CD4-positive, alpha-beta T cell treated with Interleukin-10 for 1 hour (primary cell): Measurements from ENCODE around the gene TCP11X2.
"Not testable (repeated sequence)": the region's sequence is repeated elsewhere in the genome, so short reads cannot be mapped to it uniquely, and the experiment has no call there.

Experiments
- DNase-seq: peaks from one replicate; pipeline ENCODE4 v3.0.0-alpha.2; 2020

TCP11X2 gene

DNA sequence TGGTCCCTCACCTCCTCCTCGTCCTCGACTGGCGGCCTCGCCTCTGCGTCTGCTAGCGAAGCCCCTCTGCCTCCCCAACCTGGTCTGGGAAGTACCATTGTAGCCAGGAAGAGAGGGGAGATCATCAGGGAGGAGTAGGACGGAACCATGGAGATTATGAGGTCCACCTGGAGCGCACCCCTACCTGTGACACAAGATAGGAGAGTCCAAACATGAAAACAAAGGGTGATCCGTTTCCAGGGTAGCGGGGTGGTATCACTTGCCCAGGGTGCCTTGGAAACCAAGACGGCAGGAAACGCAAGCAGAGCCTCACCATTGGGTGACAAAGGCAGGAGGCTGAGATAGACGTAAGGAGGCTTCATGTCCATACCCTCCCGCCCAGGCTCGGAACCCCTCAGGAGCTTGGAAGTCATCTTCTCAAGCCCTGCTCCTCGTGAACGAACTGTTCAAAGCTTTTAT lies at the start of gene TCP11X2:
TSS of gene TCP11X2 (minus strand) at position 51 of the 459 bp plus-strand sequence.
- DNase-seq = not testable (repeated sequence)

- DNase-seq = no peak
Observed at GRCh38 chrX:102517326-102517725, 45.7 kb upstream of the TCP11X2 start.

DNA sequence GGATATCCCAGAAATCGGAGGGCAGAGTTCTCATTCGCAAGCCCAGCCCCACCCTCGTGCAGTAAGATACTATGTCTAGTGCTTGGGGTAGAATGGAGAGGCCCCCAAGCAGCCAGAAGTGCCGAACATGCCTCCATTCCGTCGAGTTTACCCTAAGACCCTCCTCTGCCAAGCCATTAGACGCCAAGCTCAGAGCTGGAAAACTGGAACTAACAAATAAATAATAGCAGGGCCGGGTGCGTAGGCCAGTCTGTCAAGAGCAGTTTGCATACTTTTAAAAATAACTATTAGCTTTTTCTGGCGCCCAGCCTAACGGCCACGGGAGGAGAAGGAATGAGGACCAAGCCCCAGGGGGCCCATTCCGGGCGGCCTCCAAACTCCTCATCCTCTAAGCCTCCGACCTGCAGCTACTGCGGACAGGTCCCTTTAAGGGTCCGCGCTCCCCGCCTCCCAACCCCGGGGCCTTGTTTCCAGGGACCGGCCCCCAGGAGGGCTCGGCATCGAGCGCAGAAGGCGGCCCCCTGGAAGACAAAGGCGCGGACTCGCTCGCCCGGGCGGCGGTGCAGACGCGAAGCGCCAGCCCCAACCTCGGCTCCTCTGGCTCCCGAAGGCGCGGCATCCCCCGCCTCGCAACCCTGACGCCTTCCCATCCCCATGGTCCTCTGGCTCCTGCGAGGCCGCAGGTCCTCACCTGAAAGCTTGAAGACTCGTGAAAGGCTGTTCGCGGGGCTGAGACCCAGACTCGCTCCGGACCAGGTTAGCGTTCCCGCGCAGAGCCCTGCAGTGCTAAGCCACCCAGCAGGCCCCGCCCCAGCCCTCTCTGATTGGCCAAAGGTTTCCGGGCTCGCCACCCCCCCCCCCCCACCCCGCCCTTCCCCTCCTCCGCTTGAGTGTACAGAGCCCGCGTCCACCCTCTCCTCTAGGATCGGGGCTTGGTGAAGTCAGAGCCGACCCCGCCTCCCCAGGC lies 44.6 kb upstream of the TCP11X2 start, which contains the start of gene TMSB15A:
TSS of gene TMSB15A (minus strand) at position 765 of the 967 bp plus-strand sequence.
- DNase-seq = peak; percentile 45

GRCh38 chrX:102514536-102514935 lies 42.9 kb upstream of the TCP11X2 start:
- no peak for DNase-seq

DNA sequence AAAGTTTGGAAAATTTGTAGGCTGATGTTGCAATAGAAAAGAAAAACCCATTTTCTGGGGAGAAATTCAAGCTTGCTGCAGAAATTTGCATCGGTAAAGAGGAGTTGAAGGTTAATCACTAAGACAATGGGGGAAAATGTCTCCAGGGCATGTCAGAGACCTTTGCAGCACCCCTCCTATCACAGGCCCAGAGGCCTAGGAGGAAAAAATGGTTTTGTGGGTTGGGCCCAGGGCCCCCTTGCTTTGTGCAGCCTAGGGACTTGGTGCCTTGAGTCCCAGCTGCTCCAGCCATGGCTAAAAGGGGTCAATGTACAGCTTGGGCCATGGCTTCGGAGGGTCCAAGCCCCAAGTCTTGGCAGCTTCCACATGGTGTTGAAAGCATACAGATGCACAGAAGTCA lies 27.1 kb upstream of the TCP11X2 start:
- no peak for DNase-seq

- no peak for DNase-seq
Observed at GRCh38 chrX:102491766-102492165, 20.2 kb upstream of the TCP11X2 start.

GRCh38 chrX:102478765-102479164 lies 7.2 kb upstream of the TCP11X2 start:
- not testable (repeated sequence) for DNase-seq

DNA sequence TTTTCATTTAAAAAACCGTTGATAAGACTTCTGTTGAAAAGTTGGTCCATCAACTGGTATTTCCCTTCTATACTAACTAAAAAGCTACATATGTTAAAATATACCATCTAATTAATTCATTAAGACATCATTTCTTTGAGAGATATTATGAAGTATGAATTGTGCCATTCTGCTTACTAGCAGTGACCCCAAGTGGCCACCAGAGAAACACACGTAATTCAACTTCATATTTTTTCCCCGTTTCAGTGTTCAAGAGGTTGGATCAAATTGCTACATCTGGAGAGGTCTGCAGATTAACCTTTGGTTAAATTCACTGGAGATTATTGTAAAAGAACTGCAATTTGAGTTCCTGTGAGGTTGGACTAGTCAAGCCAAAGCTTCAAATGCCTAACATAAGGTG lies 1.4 kb downstream of the TCP11X2 start:
- not testable (repeated sequence) for DNase-seq

- not testable (repeated sequence) for DNase-seq
Observed at GRCh38 chrX:102458615-102459014, 13.0 kb downstream of the TCP11X2 start.

- DNase-seq = not testable (repeated sequence)
Observed at GRCh38 chrX:102439908-102440307, 31.7 kb downstream of the TCP11X2 start, which contains the start of gene NXF2B. Gene NXF2B (minus strand): TSS chrX:102440008. CDS start chrX:102380036, 59,972 bp downstream.

- DNase-seq = not testable (repeated sequence)
Observed at GRCh38 chrX:102414493-102414892, 57.1 kb downstream of the TCP11X2 start.
